HG03097 (cell line): ENCODE data around the gene FOXD3.

Experiments
- ATAC-seq: cut with Tn5 transposase; IDR thresholded peaks from one replicate; pipeline ENCODE4 v1.9.1; 2021; ENCODE audit not compliant: unreplicated experiment, low FRiP score

Gene FOXD3

DNA sequence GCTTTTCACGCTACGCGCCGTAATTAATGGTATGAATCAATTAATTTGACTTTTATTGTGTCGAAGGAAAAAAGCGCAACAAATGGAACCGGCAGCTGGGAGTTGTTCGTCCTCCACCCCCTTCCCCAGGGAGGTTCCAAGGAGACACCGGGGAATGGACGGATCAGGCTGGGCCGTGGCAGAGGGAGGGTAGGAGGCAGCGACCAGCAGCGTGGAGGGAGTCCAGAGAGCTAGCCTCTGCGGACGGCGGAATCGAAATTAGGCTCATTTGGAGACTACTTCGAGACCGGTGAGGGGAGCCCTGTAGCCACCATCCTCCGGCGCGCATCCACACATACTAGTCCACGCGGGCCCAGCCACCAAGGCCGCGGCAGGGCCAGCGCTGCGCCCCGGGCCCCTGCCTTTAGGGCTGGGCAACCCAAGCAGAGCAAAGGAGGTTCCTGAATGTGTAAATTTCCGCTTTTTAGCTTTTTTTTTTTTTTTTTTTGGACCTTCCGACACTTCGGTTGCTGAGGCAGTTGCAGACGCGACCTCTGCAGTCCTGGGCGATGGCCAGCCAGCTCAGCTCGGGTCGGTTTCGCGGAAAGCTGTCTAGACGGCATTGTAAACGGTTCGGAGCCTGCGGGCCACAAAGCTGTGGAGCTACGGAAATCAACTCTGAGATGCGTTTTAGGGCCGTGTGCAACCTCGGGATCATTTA lies 2.2 kb upstream of the FOXD3 start:
- ATAC-seq = no peak

GRCh38 chr1:63321066-63321784 lies 1.1 kb upstream of the FOXD3 start:
- no peak for ATAC-seq

DNA sequence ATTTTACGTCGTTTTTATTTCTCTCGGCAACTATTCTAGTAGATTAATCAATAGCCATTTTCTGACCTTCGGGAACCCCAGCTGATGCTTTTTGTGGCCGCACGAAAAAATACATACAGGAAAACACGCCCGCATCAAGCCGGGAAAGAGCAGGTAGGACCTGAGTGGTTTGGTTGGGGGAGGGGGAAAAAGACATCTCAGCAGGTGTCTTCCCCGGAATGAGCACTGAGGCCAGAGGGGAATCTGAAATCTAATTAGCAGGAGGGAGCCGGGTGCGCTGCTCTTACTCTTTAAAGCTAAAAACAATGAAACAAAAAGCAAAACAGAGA lies 618 bp upstream of the FOXD3 start:
- no peak for ATAC-seq

DNA sequence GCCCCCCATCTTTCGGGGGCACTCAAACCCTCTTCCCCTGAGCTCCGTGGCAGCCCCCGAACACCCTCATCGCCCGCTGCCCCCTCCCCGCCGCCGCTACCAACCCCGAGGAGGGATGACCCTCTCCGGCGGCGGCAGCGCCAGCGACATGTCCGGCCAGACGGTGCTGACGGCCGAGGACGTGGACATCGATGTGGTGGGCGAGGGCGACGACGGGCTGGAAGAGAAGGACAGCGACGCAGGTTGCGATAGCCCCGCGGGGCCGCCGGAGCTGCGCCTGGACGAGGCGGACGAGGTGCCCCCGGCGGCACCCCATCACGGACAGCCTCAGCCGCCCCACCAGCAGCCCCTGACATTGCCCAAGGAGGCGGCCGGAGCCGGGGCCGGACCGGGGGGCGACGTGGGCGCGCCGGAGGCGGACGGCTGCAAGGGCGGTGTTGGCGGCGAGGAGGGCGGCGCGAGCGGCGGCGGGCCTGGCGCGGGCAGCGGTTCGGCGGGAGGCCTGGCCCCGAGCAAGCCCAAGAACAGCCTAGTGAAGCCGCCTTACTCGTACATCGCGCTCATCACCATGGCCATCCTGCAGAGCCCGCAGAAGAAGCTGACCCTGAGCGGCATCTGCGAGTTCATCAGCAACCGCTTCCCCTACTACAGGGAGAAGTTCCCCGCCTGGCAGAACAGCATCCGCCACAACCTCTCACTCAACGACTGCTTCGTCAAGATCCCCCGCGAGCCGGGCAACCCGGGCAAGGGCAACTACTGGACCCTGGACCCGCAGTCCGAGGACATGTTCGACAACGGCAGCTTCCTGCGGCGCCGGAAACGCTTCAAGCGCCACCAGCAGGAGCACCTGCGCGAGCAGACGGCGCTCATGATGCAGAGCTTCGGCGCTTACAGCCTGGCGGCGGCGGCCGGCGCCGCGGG lies 837 bp downstream of the FOXD3 start:
- no peak for ATAC-seq

DNA sequence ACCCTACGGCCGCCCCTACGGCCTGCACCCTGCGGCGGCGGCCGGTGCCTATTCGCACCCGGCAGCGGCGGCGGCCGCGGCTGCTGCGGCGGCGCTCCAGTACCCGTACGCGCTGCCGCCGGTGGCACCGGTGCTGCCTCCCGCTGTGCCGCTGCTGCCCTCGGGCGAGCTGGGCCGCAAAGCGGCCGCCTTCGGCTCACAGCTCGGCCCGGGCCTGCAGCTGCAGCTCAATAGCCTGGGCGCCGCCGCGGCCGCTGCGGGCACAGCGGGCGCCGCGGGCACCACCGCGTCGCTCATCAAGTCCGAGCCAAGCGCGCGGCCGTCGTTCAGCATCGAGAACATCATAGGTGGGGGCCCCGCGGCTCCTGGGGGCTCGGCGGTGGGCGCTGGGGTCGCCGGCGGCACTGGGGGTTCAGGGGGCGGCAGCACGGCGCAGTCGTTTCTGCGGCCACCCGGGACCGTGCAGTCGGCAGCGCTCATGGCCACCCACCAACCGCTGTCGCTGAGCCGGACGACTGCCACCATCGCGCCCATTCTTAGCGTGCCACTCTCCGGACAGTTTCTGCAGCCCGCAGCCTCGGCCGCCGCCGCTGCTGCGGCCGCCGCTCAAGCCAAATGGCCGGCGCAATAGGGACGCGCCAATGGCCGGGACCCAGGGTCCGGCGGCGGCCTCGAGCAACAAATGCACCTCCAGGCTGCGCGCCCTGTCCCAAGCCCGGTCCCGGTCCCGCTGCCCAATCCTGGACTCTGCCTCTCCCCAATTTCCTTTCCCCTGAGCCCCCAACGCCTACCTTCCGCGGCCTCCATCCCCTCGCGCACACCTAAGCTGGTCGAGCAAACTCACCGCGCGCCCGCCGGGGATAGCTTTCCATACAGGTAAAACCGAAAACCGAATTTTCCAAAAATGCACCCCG lies 1.8 kb downstream of the FOXD3 start:
- no peak for ATAC-seq

GRCh38 chr1:63324779-63325119 lies 2.4 kb downstream of the FOXD3 start:
- no peak for ATAC-seq

DNA sequence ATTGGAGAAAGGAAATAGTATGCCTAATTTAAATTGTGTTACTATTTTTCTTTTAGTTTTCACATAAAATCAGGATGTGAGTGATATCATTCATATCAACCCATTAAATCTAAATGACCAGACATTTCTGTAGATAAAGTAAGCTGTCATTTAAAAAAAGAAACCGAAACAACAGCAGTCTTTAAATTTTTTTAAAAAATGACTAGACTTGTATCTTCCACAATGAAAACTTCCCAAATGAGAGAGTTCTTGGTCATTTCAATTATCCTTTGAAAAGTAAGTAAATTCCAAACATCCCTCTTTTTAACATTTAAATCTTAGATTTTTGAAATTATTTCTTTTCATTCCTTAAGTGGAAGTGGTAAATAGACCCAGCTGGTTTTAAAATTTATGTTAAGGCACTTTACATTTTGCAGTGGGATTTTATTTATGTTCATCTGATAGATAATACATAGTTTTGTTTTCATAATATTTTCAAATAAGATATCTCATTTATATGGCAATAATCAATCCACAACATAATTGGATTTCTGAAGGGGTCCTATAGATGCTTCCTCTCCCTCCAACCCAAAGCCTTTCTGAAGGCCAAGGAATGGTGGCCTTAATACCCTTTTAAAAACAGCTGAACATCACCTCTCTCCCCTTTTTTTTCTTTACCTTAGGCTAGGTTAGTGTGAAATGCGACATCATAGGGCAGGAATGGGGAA lies 3.1 kb downstream of the FOXD3 start:
- ATAC-seq = no peak

DNA sequence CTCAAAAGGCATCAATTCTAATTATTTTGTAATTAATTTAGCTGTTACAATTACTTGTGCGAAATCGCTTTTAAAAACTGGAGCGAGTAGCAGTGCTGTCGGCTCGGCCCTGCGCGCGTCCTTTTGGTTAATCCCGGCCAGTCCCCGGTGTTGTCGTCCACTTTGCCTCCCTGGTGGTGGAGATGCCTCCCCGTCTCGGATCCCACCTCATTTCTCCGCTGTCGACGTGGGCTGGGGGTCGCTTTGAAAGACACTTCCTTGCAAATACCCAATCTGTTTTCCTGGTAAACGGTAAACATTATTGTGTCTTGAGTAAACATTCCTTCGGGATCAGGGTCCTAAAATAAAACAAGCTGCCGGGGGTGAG lies 3.7 kb downstream of the FOXD3 start:
- ATAC-seq = no peak

DNA sequence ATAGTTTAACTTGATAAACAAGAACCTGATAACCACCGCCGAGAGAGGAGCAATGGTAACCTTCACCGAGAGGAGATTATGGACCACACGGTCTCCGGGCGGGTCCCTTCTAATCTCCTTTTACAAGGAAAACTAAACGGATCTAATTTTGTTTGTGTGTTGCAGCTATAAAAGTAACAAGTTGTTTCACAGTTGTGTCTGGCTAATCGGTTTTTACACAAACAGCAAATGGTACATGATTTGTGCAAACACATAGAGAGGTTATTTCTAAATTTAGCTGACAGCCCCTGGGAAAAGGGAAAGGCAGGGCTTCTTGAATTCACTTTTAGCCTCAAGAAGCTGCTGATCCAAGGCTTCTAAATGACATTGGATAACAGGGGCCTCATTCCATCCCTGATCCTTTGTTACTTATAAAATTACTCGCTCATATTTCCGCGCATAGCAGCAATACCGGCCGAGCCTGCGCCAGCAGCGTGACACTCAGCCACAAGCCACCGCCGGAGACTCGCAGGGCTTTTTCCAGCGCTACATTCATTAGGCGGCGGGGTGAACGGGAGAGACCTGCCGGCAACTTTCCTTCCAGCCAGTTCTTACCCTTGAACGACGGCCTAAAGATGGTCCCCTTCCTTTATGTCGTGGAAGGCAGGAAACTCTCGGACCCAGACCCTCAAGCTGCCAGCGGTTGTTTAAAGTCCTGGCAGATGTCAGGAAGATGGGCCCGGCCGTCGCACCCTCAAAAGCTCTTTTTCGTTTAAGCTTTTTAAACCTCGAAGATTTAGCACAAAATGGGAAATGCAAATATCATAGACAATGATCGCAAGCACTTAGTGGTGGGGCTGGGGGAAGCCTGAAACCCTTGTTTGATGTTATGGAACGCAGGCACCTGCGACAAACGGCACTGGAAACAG lies 4.4 kb downstream of the FOXD3 start:
- ATAC-seq = no peak

- ATAC-seq = no peak
These were observed 5.2 kb downstream of the FOXD3 start for GRCh38 chr1:63327417-63328054.

DNA sequence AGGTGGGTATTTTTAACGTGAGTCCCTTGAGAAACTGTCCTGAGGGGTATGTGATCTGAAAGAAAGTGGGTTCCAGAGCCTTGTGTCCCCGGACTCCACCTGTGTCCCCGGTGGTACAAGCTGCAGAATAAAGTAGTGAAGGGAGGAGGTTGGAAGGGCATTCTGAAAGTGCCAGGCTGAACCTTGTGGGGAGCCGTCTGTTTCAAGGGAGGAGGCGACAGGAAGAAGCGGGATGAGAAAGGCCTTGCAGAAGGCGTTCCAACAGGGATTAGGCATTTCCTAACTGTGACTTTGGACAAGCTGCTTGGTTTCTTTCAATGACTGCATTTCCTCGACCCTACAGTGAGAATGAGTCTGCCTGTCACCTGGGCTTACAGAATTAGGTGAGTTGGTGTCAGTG lies 5.8 kb downstream of the FOXD3 start:
- ATAC-seq = no peak

DNA sequence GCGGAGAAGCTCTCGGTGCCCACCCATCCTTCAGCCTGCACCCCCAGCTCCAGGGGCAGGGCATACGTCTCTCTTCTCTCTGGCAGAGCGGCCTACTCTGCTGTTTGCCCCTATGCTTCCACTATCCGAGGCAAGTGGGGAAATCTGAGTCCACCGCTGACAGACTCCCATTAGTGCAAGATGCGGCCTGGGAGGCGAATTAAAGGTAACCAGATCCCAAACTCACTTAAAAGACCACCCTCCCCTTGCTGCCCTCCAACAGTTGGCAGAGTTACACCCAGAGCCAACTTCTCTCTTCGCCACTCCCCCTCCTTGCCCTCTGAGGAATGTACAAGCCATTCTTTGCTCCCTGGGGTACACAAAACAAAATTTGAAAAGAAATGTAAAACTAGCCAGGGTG lies 6.4 kb downstream of the FOXD3 start:
- no peak for ATAC-seq

GRCh38 chr1:63329621-63330330 lies 7.4 kb downstream of the FOXD3 start:
- no peak for ATAC-seq

GRCh38 chr1:63330331-63330916 lies 8.1 kb downstream of the FOXD3 start:
- ATAC-seq = no peak

- ATAC-seq = no peak
These were observed 20.0 kb downstream of the FOXD3 start for GRCh38 chr1:63342402-63342801.

GRCh38 chr1:63343922-63344321 lies 21.6 kb downstream of the FOXD3 start:
- ATAC-seq = no peak

- ATAC-seq = no peak
These were observed 28.0 kb downstream of the FOXD3 start for GRCh38 chr1:63350320-63350719.

GRCh38 chr1:63352736-63353135 lies 30.4 kb downstream of the FOXD3 start:
- no peak for ATAC-seq
